GM13977 (cell line): ENCODE results near the gene ADH5.

Experiments
- DNase-seq: peaks from one replicate; pipeline ENCODE4 v3.0.0; 2012; ENCODE audit warnings: low spot score
- CTCF ChIP-seq: IDR thresholded peaks from 2 replicates; pipeline ENCODE4 v1.5.1; 2012; ENCODE audit warnings: mild to moderate bottlenecking, control low read depth; ENCODE audit not compliant: insufficient read depth; ENCODE audit errors: extremely low read depth, missing control alignments
- in situ Hi-C: fragments of 300-500 bp; cut with MboI; formaldehyde crosslinking; loops from one replicate; pipeline ENCODE4 v1.12.0; 2022; ENCODE audit warnings: low sequenced_read_pairs, low pct_unique_long_range_greater_than_20kb, mixed read lengths, inconsistent platforms; ENCODE audit not compliant: unreplicated experiment

Gene ADH5

GRCh38 chr4:99043346-99043745 lies 45.2 kb downstream of the ADH5 start:
- in situ Hi-C loops, result no loop called here
- no peak for DNase-seq
- no peak for TF ChIP-seq CTCF

GRCh38 chr4:99038213-99038612 lies 50.4 kb downstream of the ADH5 start:
- DNase-seq, result no peak
- no peak for TF ChIP-seq CTCF
- in situ Hi-C loops, result no loop called here

- DNase-seq, result no peak
- in situ Hi-C loops, result no loop called here
- no peak for TF ChIP-seq CTCF
Observed at GRCh38 chr4:99033956-99034355, 54.6 kb downstream of the ADH5 start.

- DNase-seq, result no peak
- TF ChIP-seq CTCF, result no peak
Observed at GRCh38 chr4:99029852-99030251, 58.7 kb downstream of the ADH5 start.

GRCh38 chr4:99029018-99029735 lies 59.4 kb downstream of the ADH5 start:
- in situ Hi-C loops, result no loop called here
- no peak for TF ChIP-seq CTCF
- no peak for DNase-seq

More at GRCh38 chr4:99029852-99030251, 58.7 kb downstream of the ADH5 start:
- in situ Hi-C loops, result no loop called here

GRCh38 chr4:99028187-99028586 lies 60.4 kb downstream of the ADH5 start:
- in situ Hi-C loops, result no loop called here
- TF ChIP-seq CTCF, result no peak
- no peak for DNase-seq
